IPS-18c (cell line): ENCODE results near the gene PRAC2.

Experiments
- H3K4me3 ChIP-seq: 2 replicates; pipeline ENCODE4 v1.7.0; 2013; ENCODE audit warnings: low read depth, mild to moderate bottlenecking, low read length, moderate library complexity; ENCODE audit not compliant: insufficient read depth
- H3K9me3 ChIP-seq: one replicate; pipeline ENCODE4 v1.6.1; 2013; ENCODE audit warnings: mild to moderate bottlenecking, low read length, moderate library complexity; ENCODE audit not compliant: control insufficient read depth, insufficient read depth

Gene PRAC2

GRCh38 chr17:48767263-48767774 is 44.3 kb downstream of the PRAC2 start:
- Histone ChIP-seq H3K4me3 (no peak overlapping the region), H3K9me3 (no peaks in the 10 kb centered on the region)

- H3K4me3 ChIP-seq: no peak overlapping the region
- H3K9me3 ChIP-seq: no peaks in the 10 kb centered on the region
These were observed 46.2 kb downstream of the PRAC2 start for GRCh38 chr17:48769009-48769675.

GRCh38 chr17:48770954-48771353 is 48.0 kb downstream of the PRAC2 start:
- H3K9me3 ChIP-seq: no peaks in the 10 kb centered on the region
- no peak overlapping the region for H3K4me3 ChIP-seq

GRCh38 chr17:48773245-48773644 is 50.3 kb downstream of the PRAC2 start:
- H3K9me3 ChIP-seq: no peaks in the 10 kb centered on the region
- no peak overlapping the region for H3K4me3 ChIP-seq
